GM18508 (cell line): ENCODE results near the gene PHLDA2.

Experiments used
- ATAC-seq: cut with Tn5 transposase; IDR thresholded peaks from one replicate; pipeline ENCODE4 v1.9.1; 2021; ENCODE audit warnings: moderate number of reproducible peaks; ENCODE audit not compliant: insufficient read depth, unreplicated experiment

Gene PHLDA2

GRCh38 chr11:2885017-2885677 is 44.1 kb downstream of the PHLDA2 start:
- ATAC-seq, result no peak

- no peak for ATAC-seq
These were observed 45.0 kb downstream of the PHLDA2 start for GRCh38 chr11:2883979-2884815.

- no peak for ATAC-seq
These were observed 45.6 kb downstream of the PHLDA2 start for GRCh38 chr11:2883640-2883978.

GRCh38 chr11:2882396-2883110 is 46.7 kb downstream of the PHLDA2 start:
- no peak for ATAC-seq

GRCh38 chr11:2881981-2882375 is 47.2 kb downstream of the PHLDA2 start:
- no peak for ATAC-seq

- ATAC-seq, result no peak
These were observed 47.9 kb downstream of the PHLDA2 start for GRCh38 chr11:2881076-2881980.

- no peak for ATAC-seq
These were observed 48.6 kb downstream of the PHLDA2 start for GRCh38 chr11:2880646-2881045.

GRCh38 chr11:2878782-2879181 is 50.4 kb downstream of the PHLDA2 start:
- no peak for ATAC-seq
